Esophagus squamous epithelium (tissue), 4 donors: ENCODE data around the gene LRRC74B.

ENCODE experiments used
- POLR2A ChIP-seq, 4 donors: fragments of 450-650 bp; IDR thresholded peaks; one replicate each; pipeline ENCODE4 v1.6.1; 2017; ENCODE audit warnings: antibody characterized with exemption in 4 of 4, mild to moderate bottlenecking in 4 of 4, moderate library complexity in 3 of 4
- TF ChIP-seq, protein P1 (sequence below), 6 experiments: fragments of 450-650 bp in 4 of 6; fragments of 200-600 bp in 2 of 6; sonication (generic) in 2 of 6; IDR thresholded peaks; one replicate each; pipeline ENCODE4 v1.5.1; 2016 to 2019; ENCODE audit warnings: antibody characterized with exemption in 6 of 6, mild to moderate bottlenecking in 4 of 6, moderate library complexity in 4 of 6

DNA sequence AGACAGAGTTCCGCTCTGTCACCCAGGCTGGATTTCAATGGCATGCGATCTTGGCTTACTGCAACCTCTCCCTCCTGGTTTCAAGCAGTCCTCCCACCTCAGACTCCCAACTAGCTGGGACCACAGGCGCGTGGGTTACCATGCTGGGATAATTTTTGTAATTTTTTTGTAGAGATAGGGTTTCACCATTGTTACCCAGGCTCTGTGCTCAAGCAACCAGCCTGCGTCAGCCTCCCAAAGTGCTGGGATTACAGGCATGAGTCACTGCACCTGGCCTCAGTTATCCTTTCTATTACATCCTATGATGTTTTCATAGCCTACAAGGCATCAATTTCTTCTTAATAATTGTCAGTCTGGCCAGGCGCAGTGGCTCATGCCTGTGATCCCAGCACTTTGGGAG, 36.5 kb downstream of the LRRC74B start:
- TF ChIP-seq, protein P1, sequence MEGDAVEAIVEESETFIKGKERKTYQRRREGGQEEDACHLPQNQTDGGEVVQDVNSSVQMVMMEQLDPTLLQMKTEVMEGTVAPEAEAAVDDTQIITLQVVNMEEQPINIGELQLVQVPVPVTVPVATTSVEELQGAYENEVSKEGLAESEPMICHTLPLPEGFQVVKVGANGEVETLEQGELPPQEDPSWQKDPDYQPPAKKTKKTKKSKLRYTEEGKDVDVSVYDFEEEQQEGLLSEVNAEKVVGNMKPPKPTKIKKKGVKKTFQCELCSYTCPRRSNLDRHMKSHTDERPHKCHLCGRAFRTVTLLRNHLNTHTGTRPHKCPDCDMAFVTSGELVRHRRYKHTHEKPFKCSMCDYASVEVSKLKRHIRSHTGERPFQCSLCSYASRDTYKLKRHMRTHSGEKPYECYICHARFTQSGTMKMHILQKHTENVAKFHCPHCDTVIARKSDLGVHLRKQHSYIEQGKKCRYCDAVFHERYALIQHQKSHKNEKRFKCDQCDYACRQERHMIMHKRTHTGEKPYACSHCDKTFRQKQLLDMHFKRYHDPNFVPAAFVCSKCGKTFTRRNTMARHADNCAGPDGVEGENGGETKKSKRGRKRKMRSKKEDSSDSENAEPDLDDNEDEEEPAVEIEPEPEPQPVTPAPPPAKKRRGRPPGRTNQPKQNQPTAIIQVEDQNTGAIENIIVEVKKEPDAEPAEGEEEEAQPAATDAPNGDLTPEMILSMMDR (IDR thresholded peaks at IDR 0.05) = no peak
- TF ChIP-seq POLR2A (IDR thresholded peaks at IDR 0.05) = no peak
